DOHH2 (cell line): Measurements from ENCODE around the gene KCNMA1.

ENCODE experiments used
- EZH2phosphoT487 ChIP-seq: fragments of 200-600 bp; sonication (generic); IDR thresholded peaks from 2 replicates; pipeline ENCODE4 v1.6.1; 2017; ENCODE audit warnings: borderline replicate concordance, mild to moderate bottlenecking, antibody characterized with exemption, low read length, moderate library complexity, mixed read lengths
- TF ChIP-seq, protein P1 (sequence below): fragments of 200-600 bp; sonication (generic); IDR thresholded peaks from one replicate; pipeline ENCODE4 v1.5.1; 2014; ENCODE audit warnings: antibody characterized with exemption, mild to moderate bottlenecking, low read depth, low read length; ENCODE audit not compliant: poor library complexity, severe bottlenecking

DNA sequence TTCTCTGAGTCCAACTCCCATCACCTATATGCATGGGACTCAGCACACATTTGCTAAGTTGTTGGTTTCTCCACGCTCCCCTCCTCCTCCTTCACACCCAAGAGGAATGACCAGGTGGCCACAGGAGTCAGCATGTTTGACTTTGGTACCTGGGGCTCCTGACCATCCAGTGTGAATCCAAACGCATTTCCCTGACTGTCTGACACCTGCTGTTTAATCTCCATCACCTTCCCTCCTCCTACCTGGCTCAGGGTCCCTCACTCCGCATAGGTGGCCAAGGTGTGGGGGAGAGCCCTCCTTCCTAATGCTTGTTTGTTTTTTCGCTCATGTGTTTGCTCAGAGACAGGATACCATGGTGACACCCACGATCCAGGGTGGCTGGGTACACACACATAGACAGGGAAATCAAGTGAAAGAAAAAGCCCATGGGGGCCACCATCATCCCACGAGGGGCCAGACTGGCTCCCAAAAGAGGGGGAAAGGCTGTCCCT is 194.9 kb downstream of the KCNMA1 start:
- TF ChIP-seq, protein P1, sequence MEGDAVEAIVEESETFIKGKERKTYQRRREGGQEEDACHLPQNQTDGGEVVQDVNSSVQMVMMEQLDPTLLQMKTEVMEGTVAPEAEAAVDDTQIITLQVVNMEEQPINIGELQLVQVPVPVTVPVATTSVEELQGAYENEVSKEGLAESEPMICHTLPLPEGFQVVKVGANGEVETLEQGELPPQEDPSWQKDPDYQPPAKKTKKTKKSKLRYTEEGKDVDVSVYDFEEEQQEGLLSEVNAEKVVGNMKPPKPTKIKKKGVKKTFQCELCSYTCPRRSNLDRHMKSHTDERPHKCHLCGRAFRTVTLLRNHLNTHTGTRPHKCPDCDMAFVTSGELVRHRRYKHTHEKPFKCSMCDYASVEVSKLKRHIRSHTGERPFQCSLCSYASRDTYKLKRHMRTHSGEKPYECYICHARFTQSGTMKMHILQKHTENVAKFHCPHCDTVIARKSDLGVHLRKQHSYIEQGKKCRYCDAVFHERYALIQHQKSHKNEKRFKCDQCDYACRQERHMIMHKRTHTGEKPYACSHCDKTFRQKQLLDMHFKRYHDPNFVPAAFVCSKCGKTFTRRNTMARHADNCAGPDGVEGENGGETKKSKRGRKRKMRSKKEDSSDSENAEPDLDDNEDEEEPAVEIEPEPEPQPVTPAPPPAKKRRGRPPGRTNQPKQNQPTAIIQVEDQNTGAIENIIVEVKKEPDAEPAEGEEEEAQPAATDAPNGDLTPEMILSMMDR = no peak
- no peak for TF ChIP-seq EZH2phosphoT487
